ENCODE data around the gene FASTKD3. TPM values are rescaled to one million over a fixed set of nuclear protein-coding genes. Genes with fewer than 3 reads are reported as not detected.
A peak's percentile ranks its signal among the peaks of the same experiment; 100 is the strongest.

The FASTKD3 gene
- total and polyA plus RNA-seq, 10 of the 15 experiments (the other 5 are each of a cell fraction or from before 2014, with no cell fraction given), result 12.1 to 59.6 (median 25.3) TPM

- FAIRE-seq (no peak), DNase-seq (ENCODE audit: low read depth, low spot score) (no peak), ATAC-seq (no peak)
- Histone ChIP-seq H3K4me3 (peak overlapping the region; percentile 47; the same call in 1 of the 2 replicates), H3K9me3 (replicated peaks; ENCODE audit: control insufficient read depth, insufficient read depth, low read length) (no peaks in the 10 kb centered on the region), H3K79me2 (ENCODE audit: control insufficient read depth, insufficient read depth, low read length) (peaks cover 68% of the 10 kb centered on the region), H3K4me1 (ENCODE audit: control insufficient read depth, insufficient read depth, low read length) (peaks cover 45% of the 10 kb centered on the region), H3K4me2 (ENCODE audit: control insufficient read depth, insufficient read depth) (peak overlapping the region; percentile 90), H3K9ac (ENCODE audit: control insufficient read depth, insufficient read depth, low read length) (peak overlapping the region; percentile 42; the same call in 1 of the 2 replicates), H3K27ac (ENCODE audit: control insufficient read depth, insufficient read depth) (peak overlapping the region; percentile 24; the same call in 1 of the 2 replicates), H2AFZ (ENCODE audit: control insufficient read depth, low read depth, low read length) (no peak overlapping the region), H3K27me3 (replicated peaks in 1 of 2; ENCODE audit: control insufficient read depth in 2 of 2, insufficient read depth in 2 of 2, low read length in 1 of 2) (no peaks in the 10 kb centered on the region), H3K36me3 (ENCODE audit: control insufficient read depth in 2 of 2, insufficient read depth in 2 of 2, low read length in 1 of 2) (peaks cover 2 to 8% of the 10 kb centered on the region in 2 experiments; a peak in 3 of 4 replicates), H4K20me1 (ENCODE audit: control insufficient read depth, insufficient read depth) (no peaks in the 10 kb centered on the region)
- RAD21 ChIA-PET (ENCODE audit: unreplicated experiment), result interaction anchor here (0.9 to 1.6 kb wide), 2 partner anchors 14 to 38 kb away, joined by 3 to 9 read pairs; no protein-coding TSS in a partner anchor
- SMC1A ChIA-PET (ENCODE audit: uncharacterized antibody, unreplicated experiment), result interaction anchor here (1.0 to 2.2 kb wide), 3 partner anchors 13 to 33 kb away, joined by 3 to 17 read pairs (median 3); no protein-coding TSS in a partner anchor
- POLR2A ChIA-PET, result no interaction called here
- in situ Hi-C loops (cut with MboI) (no loop called here), intact Hi-C loops (cut with micrococcal nuclease; ENCODE audit: unreplicated experiment) (no loop called here)
- BruUV-seq (replicated peaks), result no TSS peak
- CTCF ChIA-PET, result interaction anchor here (1.1 to 9.9 kb wide), 4 partner anchors 13 to 235 kb away, joined by 3 to 92 read pairs (median 3); no protein-coding TSS in a partner anchor
- WGBS (ENCODE audit: insufficient coverage, insufficient replicate concordance, low lambda C conversion rate, missing lambda C conversion rate), result 30% methylated on average over 4 of the region's 4 CpGs
- no peak for TF ChIP-seq MYB (IDR thresholded peaks at IDR 0.05; ENCODE audit: borderline replicate concordance, low read depth, low read length)
- TF ChIP-seq STAT3 (IDR thresholded peaks at IDR 0.05; ENCODE audit: low read depth, low read length), result no peak
- TF ChIP-seq BMI1 (IDR thresholded peaks at IDR 0.05; ENCODE audit: borderline replicate concordance), result no peak
- TF ChIP-seq RAD21 (IDR thresholded peaks at IDR 0.05; ENCODE audit: insufficient read depth, low read depth, low read length), result no peak
- no peak for TF ChIP-seq TARDBP (IDR thresholded peaks at IDR 0.05; ENCODE audit: borderline replicate concordance)
- TF ChIP-seq MTA3 (IDR thresholded peaks at IDR 0.05; ENCODE audit: borderline replicate concordance, low read length), result no peak
Measured at GRCh38 chr5:7872517-7873130, 3.8 kb upstream of the FASTKD3 start.

DNA sequence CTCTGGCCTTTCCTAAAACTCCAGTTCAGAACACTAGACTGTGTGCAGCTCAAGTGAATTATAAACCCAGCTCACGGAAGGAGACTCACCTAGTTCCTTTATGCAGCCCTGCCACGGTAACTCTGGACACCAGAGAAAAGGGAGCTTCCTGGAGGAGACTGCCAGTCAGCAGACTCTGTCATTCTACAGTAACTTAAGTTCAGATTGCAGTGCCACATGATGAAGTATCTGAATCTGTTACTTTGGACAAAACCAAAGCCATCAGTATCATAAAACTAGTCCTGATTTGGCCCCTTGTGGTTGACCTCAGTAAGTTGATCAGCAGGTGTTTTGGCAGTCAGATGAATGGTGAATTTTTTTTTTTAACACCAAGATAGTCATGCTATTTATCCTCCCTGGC, 2.8 kb upstream of the FASTKD3 start:
- Histone ChIP-seq H4K20me1 (ENCODE audit: control insufficient read depth, insufficient read depth) (no peaks in the 10 kb centered on the region), H3K4me3 (peak overlapping the region; percentile 97), H3K27ac (ENCODE audit: control insufficient read depth, insufficient read depth) (peak overlapping the region; percentile 27; the same call in 1 of the 2 replicates), H3K4me1 (ENCODE audit: control insufficient read depth, insufficient read depth, low read length) (peaks cover 36% of the 10 kb centered on the region), H3K9ac (ENCODE audit: control insufficient read depth, insufficient read depth, low read length) (peak overlapping the region; percentile 17; the same call in 1 of the 2 replicates), H2AFZ (ENCODE audit: control insufficient read depth, low read depth, low read length) (no peak overlapping the region), H3K4me2 (ENCODE audit: control insufficient read depth, insufficient read depth) (peak overlapping the region; percentile 90), H3K36me3 (ENCODE audit: control insufficient read depth in 2 of 2, insufficient read depth in 2 of 2, low read length in 1 of 2) (peaks cover 2 to 8% of the 10 kb centered on the region in 2 experiments; a peak in 3 of 4 replicates), H3K79me2 (ENCODE audit: control insufficient read depth, insufficient read depth, low read length) (peaks cover 67% of the 10 kb centered on the region), H3K27me3 (replicated peaks in 1 of 2; ENCODE audit: control insufficient read depth in 2 of 2, insufficient read depth in 2 of 2, low read length in 1 of 2) (no peaks in the 10 kb centered on the region), H3K9me3 (replicated peaks; ENCODE audit: control insufficient read depth, insufficient read depth, low read length) (no peaks in the 10 kb centered on the region)
- in situ Hi-C loops (cut with MboI), result no loop called here
- ATAC-seq (peak; percentile 8), FAIRE-seq (peak; percentile 86), DNase-seq (ENCODE audit: low read depth, low spot score) (no peak)
- BruUV-seq (replicated peaks), result no TSS peak
- ChIA-PET CTCF (interaction anchor here (1.1 to 9.9 kb wide), 3 partner anchors 12 to 236 kb away, joined by 3 to 92 read pairs (median 3); no protein-coding TSS in a partner anchor), SMC1A (ENCODE audit: uncharacterized antibody, unreplicated experiment) (interaction anchor here (1.0 to 2.2 kb wide), 3 partner anchors 9 to 16 kb away, joined by 3 to 17 read pairs (median 4); no protein-coding TSS in a partner anchor), POLR2A (no interaction called here), RAD21 (ENCODE audit: unreplicated experiment) (interaction anchor here (1.6 kb wide), 1 partner anchor 15 kb away, joined by 9 read pairs; no protein-coding TSS in a partner anchor)
- 71% methylated on average over 2 of the region's 2 CpGs for WGBS (ENCODE audit: insufficient coverage, insufficient replicate concordance, low lambda C conversion rate, missing lambda C conversion rate)
- intact Hi-C loops (cut with micrococcal nuclease; ENCODE audit: unreplicated experiment), result no loop called here
- TF ChIP-seq IRF3 (IDR thresholded peaks at IDR 0.05) (no peak), CHD4 (IDR thresholded peaks at IDR 0.05) (no peak), TCF3 (IDR thresholded peaks at IDR 0.05; ENCODE audit: borderline replicate concordance, insufficient read depth, low read depth, low read length) (peak; percentile 40; the same call in 1 of the 2 replicates), CBFB (IDR thresholded peaks at IDR 0.05; ENCODE audit: low read depth) (0 out of 2 replicates have a peak, but pooled peaks have one; percentile 21), BMI1 (IDR thresholded peaks at IDR 0.05; ENCODE audit: borderline replicate concordance) (no peak), ZBTB40 (IDR thresholded peaks at IDR 0.05; ENCODE audit: borderline replicate concordance) (no peak)
